CD8-positive, alpha-beta memory T cell (primary cell): ENCODE measurements around the gene HBS1L. TPM values are rescaled to one million over a fixed set of nuclear protein-coding genes. Genes with fewer than 3 reads are reported as not detected.

ENCODE experiments used
- CTCF ChIA-PET: fragments of 350-600 bp; sonication (Branson Sonifier 250); formaldehyde crosslinking; loops from one replicate; lab custom pipeline; 2021; ENCODE audit warnings: antibody characterized with exemption; lab: Charles Lee
- POLR2A ChIA-PET: fragments of 350-600 bp; sonication (Branson Sonifier 250); formaldehyde crosslinking; loops from one replicate; lab custom pipeline; 2021; ENCODE audit warnings: antibody characterized with exemption; lab: Charles Lee
- DNase-seq, 5 donors: peaks; one replicate each; pipeline versions ENCODE4 v3.0.0 to v3.0.0-alpha.2; 2020 to 2022; ENCODE audit warnings: mixed read lengths in 1 of 5
- H3K27ac ChIP-seq: one replicate; pipeline ENCODE4 v1.7.0; 2013; ENCODE audit warnings: low read depth, mild to moderate bottlenecking, low read length, moderate library complexity
- H3K27me3 ChIP-seq: 2 replicates; pipeline ENCODE4 v1.7.0; 2013; ENCODE audit warnings: low read length, mild to moderate bottlenecking; ENCODE audit not compliant: insufficient read depth, poor library complexity, severe bottlenecking
- H3K36me3 ChIP-seq: 2 replicates; pipeline ENCODE4 v1.7.0; 2013; ENCODE audit warnings: mild to moderate bottlenecking, low read length, moderate library complexity; ENCODE audit not compliant: insufficient read depth
- H3K4me1 ChIP-seq: 2 replicates; pipeline ENCODE4 v1.7.0; 2013; ENCODE audit warnings: mild to moderate bottlenecking, low read length, moderate library complexity; ENCODE audit not compliant: insufficient read depth
- H3K4me3 ChIP-seq: 2 replicates; pipeline ENCODE4 v1.7.0; 2013; ENCODE audit warnings: mild to moderate bottlenecking, low read length
- H3K9me3 ChIP-seq: 2 replicates; pipeline ENCODE4 v1.7.0; 2013; ENCODE audit warnings: mild to moderate bottlenecking, low read length
- H3K27ac Mint-ChIP-seq, 8 donors: one replicate each; pipeline ENCODE4 v1.8.0; 2020 to 2021; ENCODE audit warnings: mixed read lengths in 8 of 8, mild to moderate bottlenecking in 6 of 8, inconsistent platforms in 3 of 8, moderate library complexity in 3 of 8
- H3K27me3 Mint-ChIP-seq, 2 donors: one replicate each; pipeline ENCODE4 v1.8.0; 2020 to 2021; ENCODE audit warnings: mixed read lengths in 2 of 2, mild to moderate bottlenecking in 1 of 2, moderate library complexity in 1 of 2
- H3K36me3 Mint-ChIP-seq, 3 donors: one replicate each; pipeline ENCODE4 v1.8.0; 2020 to 2021; ENCODE audit warnings: mixed read lengths in 3 of 3, inconsistent platforms in 1 of 3, mild to moderate bottlenecking in 1 of 3
- H3K4me1 Mint-ChIP-seq, 3 donors: one replicate each; pipeline ENCODE4 v1.8.0; 2020 to 2021; ENCODE audit warnings: mixed read lengths in 3 of 3, inconsistent platforms in 1 of 3, mild to moderate bottlenecking in 1 of 3
- H3K4me3 Mint-ChIP-seq, 7 donors: one replicate each; pipeline ENCODE4 v1.8.0; 2020 to 2021; ENCODE audit warnings: mixed read lengths in 7 of 7, mild to moderate bottlenecking in 6 of 7, moderate library complexity in 4 of 7, inconsistent platforms in 2 of 7
- H3K9me3 Mint-ChIP-seq, 5 donors: one replicate each; pipeline ENCODE4 v1.8.0; 2020 to 2022; ENCODE audit warnings: mixed read lengths in 5 of 5, mild to moderate bottlenecking in 3 of 5, moderate library complexity in 2 of 5, inconsistent platforms in 1 of 5
- polyA plus RNA-seq: library from polyadenylated mRNA; unstranded; fragments of 300-500 nt; fragmentation: Illumina TruSeq; gene quantifications from one replicate; pipeline ENCODE4 v1.2.3, GENCODE V29; 2021
- total RNA-seq, 2 experiments: library from RNA; stranded (reverse); gene quantifications; one replicate each; pipeline ENCODE4 v1.2.3, GENCODE V29; 2021

Gene HBS1L
- total and polyA plus RNA-seq, 3 experiments from 2014 or later, result 45.6 to 147 (median 145) TPM

DNA sequence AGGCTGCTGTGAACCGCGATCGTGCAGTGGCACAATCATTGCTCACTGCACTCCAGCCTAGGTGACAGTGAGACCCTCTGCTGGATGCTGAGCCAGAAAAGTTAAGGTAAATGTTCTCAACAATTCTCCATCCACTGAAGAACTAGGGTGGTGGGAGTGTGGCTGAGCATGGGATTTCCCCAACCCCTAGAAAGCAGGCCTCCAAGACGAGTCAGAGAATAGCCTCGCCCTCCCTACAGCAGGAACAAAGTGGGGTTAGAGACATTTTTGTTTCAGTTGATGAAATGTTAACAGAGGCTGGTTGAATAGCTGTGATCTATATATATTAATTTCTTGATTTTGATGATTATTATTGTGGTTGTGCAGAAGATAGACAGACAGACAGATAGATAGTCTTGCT, 98.6 kb downstream of the HBS1L start:
- no peak overlapping the region for H3K4me3 ChIP-seq
- no peak overlapping the region for H3K27ac Mint-ChIP-seq
- ChIA-PET CTCF (interaction anchor here (1.9 kb wide), 1 partner anchor 14 kb away, joined by 5 read pairs; no protein-coding TSS in a partner anchor), POLR2A (no interaction called here)
- peaks cover 0 to 13% (median 2%) of the 10 kb centered on the region in 5 donors for H3K9me3 Mint-ChIP-seq
- peaks cover 1% of the 10 kb centered on the region for H3K36me3 ChIP-seq
- no peaks in the 10 kb centered on the region for H3K9me3 ChIP-seq
- peaks cover 6 to 13% (median 8%) of the 10 kb centered on the region in 3 donors for H3K36me3 Mint-ChIP-seq
- DNase-seq, result no peak
- no peak overlapping the region for H3K4me3 Mint-ChIP-seq
- no peaks in the 10 kb centered on the region for H3K27me3 Mint-ChIP-seq
- H3K27ac ChIP-seq, result no peak overlapping the region
- no peaks in the 10 kb centered on the region for H3K4me1 ChIP-seq
- no peaks in the 10 kb centered on the region for H3K27me3 ChIP-seq
- no peaks in the 10 kb centered on the region for H3K4me1 Mint-ChIP-seq

DNA sequence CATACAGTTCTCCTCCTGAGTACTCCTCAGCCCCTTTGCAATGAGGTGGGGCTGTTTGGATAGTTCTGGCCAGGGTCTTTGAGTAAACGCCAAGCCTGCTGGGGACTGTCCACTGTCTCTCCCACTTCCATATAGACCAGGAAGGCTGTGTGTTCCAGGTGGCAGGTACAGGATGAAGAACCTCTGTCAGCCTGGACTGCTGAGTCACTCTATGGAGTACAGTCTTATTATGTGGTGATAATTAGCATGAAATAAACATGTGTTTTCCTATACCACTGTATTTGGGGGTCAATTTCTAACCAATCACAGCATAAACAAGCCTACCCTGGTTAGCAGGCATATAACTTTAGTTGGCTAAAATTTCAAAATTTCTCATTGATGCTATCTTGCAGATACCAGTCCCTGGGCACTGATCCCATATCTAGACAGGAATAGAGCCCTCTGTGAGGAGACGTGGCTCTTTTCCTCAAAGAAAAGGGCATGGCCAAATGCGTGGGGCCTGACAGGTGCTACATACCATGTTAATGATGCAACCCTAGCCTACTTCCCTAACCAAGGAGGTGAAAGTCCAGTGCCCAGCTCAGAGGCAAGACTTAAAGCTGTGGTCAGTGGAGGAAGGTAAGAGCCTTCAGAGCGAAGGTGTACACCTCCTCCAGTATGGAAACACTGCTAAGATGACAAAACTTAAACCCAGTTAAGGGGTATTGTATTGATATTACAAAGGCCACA, 100.2 kb downstream of the HBS1L start:
- Histone ChIP-seq H3K27ac (no peak overlapping the region), H3K9me3 (no peaks in the 10 kb centered on the region), H3K36me3 (no peaks in the 10 kb centered on the region), H3K27me3 (no peaks in the 10 kb centered on the region), H3K4me3 (no peak overlapping the region), H3K4me1 (no peaks in the 10 kb centered on the region)
- Mint-ChIP-seq H3K36me3 (peaks cover 3 to 7% (median 4%) of the 10 kb centered on the region in 3 donors), H3K27me3 (no peaks in the 10 kb centered on the region), H3K4me1 (no peaks in the 10 kb centered on the region), H3K9me3 (peaks cover 0 to 3% (median 0%) of the 10 kb centered on the region in 5 donors), H3K4me3 (no peak overlapping the region), H3K27ac (no peak overlapping the region)
- POLR2A ChIA-PET, result no interaction called here
- CTCF ChIA-PET, result no interaction called here
- DNase-seq, result no peak

DNA sequence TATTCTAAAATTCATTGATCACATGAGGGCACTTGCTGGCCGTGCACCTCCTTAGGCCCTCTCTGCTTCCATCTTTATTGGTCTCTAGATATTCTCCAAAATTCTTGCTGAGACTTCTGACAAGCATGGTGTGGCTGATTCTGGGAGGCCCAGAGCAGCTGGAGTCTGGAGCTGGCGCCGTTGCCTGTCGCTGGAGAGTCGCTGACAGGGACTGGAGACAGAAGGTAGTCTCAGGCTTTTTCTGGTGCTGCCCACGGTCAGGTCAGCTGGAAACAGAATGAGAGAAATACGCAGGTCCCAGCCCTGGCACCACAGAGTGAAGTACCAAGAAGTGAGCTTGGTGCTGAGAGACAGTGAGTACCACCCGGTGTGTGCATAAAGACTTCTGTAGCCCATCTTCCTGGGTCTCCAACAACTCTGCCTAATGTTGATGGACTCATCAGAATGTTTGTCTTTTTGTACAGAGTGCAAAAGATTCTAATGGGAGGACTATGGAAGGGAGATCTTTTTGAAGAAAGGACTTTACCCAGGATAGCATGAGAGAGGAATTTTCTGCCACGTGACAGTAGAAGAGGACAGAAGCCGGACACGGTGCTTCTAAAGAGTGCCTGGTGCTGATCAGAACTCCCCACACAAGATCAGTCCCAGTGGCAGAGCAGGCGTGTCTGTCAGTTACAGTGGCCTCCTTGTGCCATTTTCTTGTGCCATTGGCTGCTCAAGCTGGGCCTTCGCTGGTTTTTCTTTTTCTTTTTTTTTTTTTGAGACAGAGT, 102.9 kb downstream of the HBS1L start:
- no peaks in the 10 kb centered on the region for H3K27me3 ChIP-seq
- no peaks in the 10 kb centered on the region for H3K9me3 Mint-ChIP-seq
- H3K27me3 Mint-ChIP-seq, result peaks cover 0 to 2% of the 10 kb centered on the region in 2 donors
- no peaks in the 10 kb centered on the region for H3K36me3 ChIP-seq
- no peak overlapping the region for H3K4me3 Mint-ChIP-seq
- no peaks in the 10 kb centered on the region for H3K9me3 ChIP-seq
- DNase-seq, result no peak
- H3K36me3 Mint-ChIP-seq, result no peaks in the 10 kb centered on the region
- H3K4me3 ChIP-seq, result no peak overlapping the region
- ChIA-PET CTCF (interaction anchor here (0.9 kb wide), 1 partner anchor 11 kb away, joined by 4 read pairs; no protein-coding TSS in a partner anchor), POLR2A (no interaction called here)
- no peak overlapping the region for H3K27ac ChIP-seq
- H3K4me1 Mint-ChIP-seq, result no peaks in the 10 kb centered on the region
- peak overlapping the region in 1 of 8 donors; percentile 34 for H3K27ac Mint-ChIP-seq
- no peaks in the 10 kb centered on the region for H3K4me1 ChIP-seq

DNA sequence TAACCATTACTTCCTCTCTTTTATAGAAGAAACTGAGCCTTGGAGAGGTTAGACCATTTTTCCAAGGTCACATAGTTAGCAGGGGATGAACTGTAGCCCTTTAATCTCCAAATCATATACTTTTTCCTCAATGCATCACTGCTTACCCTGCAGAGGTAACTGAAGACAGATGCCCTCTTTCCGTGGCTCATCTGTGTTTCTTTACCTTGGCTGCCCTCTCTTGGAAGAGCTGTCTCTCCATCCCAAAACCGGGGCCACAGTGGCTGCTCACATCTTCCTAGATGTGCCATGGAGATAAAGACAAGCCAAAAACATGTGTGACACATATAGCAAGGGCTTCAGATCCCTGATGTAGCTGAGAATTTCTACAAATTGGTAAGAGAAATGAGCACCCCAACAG, 104.1 kb downstream of the HBS1L start:
- no peak overlapping the region for H3K4me3 ChIP-seq
- POLR2A ChIA-PET, result no interaction called here
- peaks cover 0 to 2% of the 10 kb centered on the region in 2 donors for H3K27me3 Mint-ChIP-seq
- CTCF ChIA-PET, result interaction anchor here (2.8 kb wide), 1 partner anchor 10 kb away, joined by 11 read pairs; no protein-coding TSS in a partner anchor
- H3K4me1 ChIP-seq, result no peaks in the 10 kb centered on the region
- H3K4me1 Mint-ChIP-seq, result no peaks in the 10 kb centered on the region
- H3K9me3 ChIP-seq, result no peaks in the 10 kb centered on the region
- no peak for DNase-seq
- H3K27ac ChIP-seq, result no peak overlapping the region
- no peaks in the 10 kb centered on the region for H3K36me3 ChIP-seq
- H3K27me3 ChIP-seq, result no peaks in the 10 kb centered on the region
- no peaks in the 10 kb centered on the region for H3K36me3 Mint-ChIP-seq
- H3K9me3 Mint-ChIP-seq, result no peaks in the 10 kb centered on the region
- no peak overlapping the region for H3K27ac Mint-ChIP-seq
- no peak overlapping the region for H3K4me3 Mint-ChIP-seq

DNA sequence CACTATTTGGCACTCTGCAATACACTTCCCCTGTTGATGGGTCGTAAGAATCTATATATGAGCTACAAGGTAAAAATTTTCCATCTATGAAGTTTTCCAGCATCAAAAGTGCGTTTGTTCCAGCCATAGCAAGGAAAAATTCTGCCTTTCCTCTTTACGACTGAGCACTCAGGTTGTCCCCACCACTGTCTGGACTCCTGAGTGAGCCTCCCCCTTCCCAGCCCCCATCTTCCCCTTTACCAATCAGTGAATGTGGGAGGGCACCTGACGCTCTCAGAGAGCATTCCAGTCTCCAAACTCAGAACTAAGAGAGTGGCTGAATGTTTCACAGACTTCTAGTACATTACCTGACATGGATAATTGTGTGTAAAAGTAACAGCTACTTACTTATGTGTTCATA, 104.7 kb downstream of the HBS1L start, which contains the start of gene ALDH8A1:
Gene ALDH8A1, minus strand, starts transcription at position 175 of the 400 bp plus-strand sequence. Its CDS starts 48 bp downstream, at position 127.
- Mint-ChIP-seq H3K4me3 (no peak within 1 kb of the TSS), H3K27me3 (peaks cover 0 to 2% of the 10 kb centered on the region in 2 donors), H3K9me3 (no peaks in the 10 kb centered on the region), H3K27ac (peak within 1 kb of the TSS in 1 of 8 donors; percentile 4), H3K4me1 (no peaks in the 10 kb centered on the region), H3K36me3 (no peaks in the 10 kb centered on the region)
- DNase-seq, result no peak
- ChIA-PET POLR2A (no interaction called here), CTCF (interaction anchor here (2.8 kb wide), 1 partner anchor 10 kb away, joined by 11 read pairs; no protein-coding TSS in a partner anchor)
- H3K4me1 ChIP-seq, result no peaks in the 10 kb centered on the region
- H3K4me3 ChIP-seq, result no peak within 1 kb of the TSS
- no peaks in the 10 kb centered on the region for H3K9me3 ChIP-seq
- H3K27ac ChIP-seq, result no peak within 1 kb of the TSS
- H3K27me3 ChIP-seq, result no peaks in the 10 kb centered on the region
- H3K36me3 ChIP-seq, result no peaks in the 10 kb centered on the region

DNA sequence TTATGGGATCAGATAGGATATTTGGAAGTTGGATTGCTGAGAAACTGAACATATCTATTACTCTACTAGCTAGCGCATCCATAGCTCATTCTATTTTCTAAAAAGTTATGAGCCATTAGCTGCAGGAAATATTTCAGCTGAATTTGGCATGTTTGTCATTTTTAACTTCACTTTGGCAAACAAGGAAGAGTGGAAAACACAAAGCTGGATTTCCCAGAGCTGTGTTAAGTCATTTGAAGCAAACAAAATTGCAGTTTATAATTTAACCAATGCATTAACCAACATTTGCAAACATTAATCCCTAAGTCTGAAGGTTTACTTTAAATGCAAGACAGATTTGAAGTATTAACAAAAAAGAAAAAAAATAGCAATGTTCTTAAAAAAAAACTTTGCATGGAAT, 105.9 kb downstream of the HBS1L start:
- no peak overlapping the region for H3K4me3 Mint-ChIP-seq
- Histone ChIP-seq H3K9me3 (no peaks in the 10 kb centered on the region), H3K4me1 (no peaks in the 10 kb centered on the region), H3K27ac (no peak overlapping the region), H3K27me3 (no peaks in the 10 kb centered on the region), H3K36me3 (no peaks in the 10 kb centered on the region), H3K4me3 (no peak overlapping the region)
- no peaks in the 10 kb centered on the region for H3K4me1 Mint-ChIP-seq
- H3K36me3 Mint-ChIP-seq, result no peaks in the 10 kb centered on the region
- H3K27ac Mint-ChIP-seq, result no peak overlapping the region
- POLR2A ChIA-PET, result no interaction called here
- CTCF ChIA-PET, result interaction anchor here (2.8 kb wide), 1 partner anchor 9 kb away, joined by 11 read pairs; no protein-coding TSS in a partner anchor
- DNase-seq, result no peak
- peaks cover 0 to 2% of the 10 kb centered on the region in 2 donors for H3K27me3 Mint-ChIP-seq
- H3K9me3 Mint-ChIP-seq, result no peaks in the 10 kb centered on the region

DNA sequence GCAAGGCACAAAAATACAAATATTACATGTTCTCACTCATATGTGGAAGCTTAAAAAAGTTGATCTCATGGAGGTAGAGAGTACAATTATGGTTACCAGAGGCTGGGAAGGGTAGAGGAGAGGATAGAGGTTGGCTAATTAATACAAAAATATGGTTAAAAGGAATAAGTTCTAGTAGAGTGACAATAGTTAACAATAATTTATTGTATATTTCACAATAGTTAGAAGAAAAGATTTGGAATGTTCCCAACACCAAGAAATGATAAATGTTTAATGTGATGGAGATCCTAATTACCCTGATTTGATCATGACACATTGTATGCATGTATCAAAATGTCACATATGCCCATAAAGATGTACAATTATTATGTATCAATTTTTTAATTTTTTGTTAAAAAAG, 106.5 kb downstream of the HBS1L start:
- no peak for DNase-seq
- H3K36me3 Mint-ChIP-seq, result no peaks in the 10 kb centered on the region
- H3K27me3 Mint-ChIP-seq, result peaks cover 0 to 2% of the 10 kb centered on the region in 2 donors
- H3K9me3 Mint-ChIP-seq, result no peaks in the 10 kb centered on the region
- Histone ChIP-seq H3K4me1 (no peaks in the 10 kb centered on the region), H3K4me3 (no peak overlapping the region), H3K27me3 (no peaks in the 10 kb centered on the region), H3K9me3 (no peaks in the 10 kb centered on the region), H3K36me3 (no peaks in the 10 kb centered on the region), H3K27ac (no peak overlapping the region)
- H3K4me1 Mint-ChIP-seq, result no peaks in the 10 kb centered on the region
- ChIA-PET CTCF (interaction anchor here (2.8 kb wide), 1 partner anchor 8 kb away, joined by 11 read pairs; no protein-coding TSS in a partner anchor), POLR2A (no interaction called here)
- H3K27ac Mint-ChIP-seq, result no peak overlapping the region
- H3K4me3 Mint-ChIP-seq, result no peak overlapping the region

DNA sequence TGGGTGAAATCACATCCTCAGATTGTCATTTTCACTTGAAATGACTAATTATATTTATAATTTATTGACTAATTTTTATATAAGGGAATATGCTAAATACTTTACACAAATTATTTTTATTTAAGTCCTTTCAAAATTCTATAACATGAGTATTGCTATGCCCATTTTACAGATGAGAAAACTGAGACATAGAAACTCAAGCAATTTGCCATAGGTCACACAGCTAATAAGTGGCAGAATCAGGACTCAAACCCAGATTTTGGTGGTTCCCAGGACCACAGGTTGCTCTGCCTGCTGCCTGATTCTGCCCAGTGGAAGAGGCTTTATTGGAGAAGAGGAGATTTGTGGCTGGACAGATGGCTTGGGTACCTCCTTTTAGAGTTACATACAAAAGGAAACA, 109.6 kb downstream of the HBS1L start:
- CTCF ChIA-PET, result no interaction called here
- no peaks in the 10 kb centered on the region for H3K4me1 ChIP-seq
- POLR2A ChIA-PET, result no interaction called here
- no peak for DNase-seq
- no peaks in the 10 kb centered on the region for H3K9me3 ChIP-seq
- Mint-ChIP-seq H3K4me1 (no peaks in the 10 kb centered on the region), H3K27ac (no peak overlapping the region), H3K4me3 (no peak overlapping the region), H3K36me3 (peaks cover 0 to 2% (median 0%) of the 10 kb centered on the region in 3 donors), H3K27me3 (peaks cover 0 to 2% of the 10 kb centered on the region in 2 donors), H3K9me3 (no peaks in the 10 kb centered on the region)
- H3K27me3 ChIP-seq, result no peaks in the 10 kb centered on the region
- H3K4me3 ChIP-seq, result no peak overlapping the region
- H3K36me3 ChIP-seq, result no peaks in the 10 kb centered on the region
- no peak overlapping the region for H3K27ac ChIP-seq
